SKM-1 (cell line): ENCODE data around the gene UBE2J2.

ENCODE experiments used
- DNase-seq: peaks from one replicate; lab custom pipeline; 2025; ENCODE audit not compliant: unreplicated experiment; lab: John Stamatoyannopoulos, UW

Gene UBE2J2

GRCh38 chr1:1229770-1230169 is 43.9 kb downstream of the UBE2J2 start:
- DNase-seq: no peak

GRCh38 chr1:1228596-1229321 is 44.9 kb downstream of the UBE2J2 start:
- no peak for DNase-seq

- no peak for DNase-seq
These were observed 45.5 kb downstream of the UBE2J2 start for GRCh38 chr1:1228187-1228586.

- no peak for DNase-seq
These were observed 46.3 kb downstream of the UBE2J2 start for GRCh38 chr1:1227386-1227785.

- DNase-seq: no peak
These were observed 46.9 kb downstream of the UBE2J2 start for GRCh38 chr1:1226566-1227362.

- DNase-seq: no peak
These were observed 47.7 kb downstream of the UBE2J2 start for GRCh38 chr1:1225913-1226312.

GRCh38 chr1:1225238-1225845 is 48.3 kb downstream of the UBE2J2 start:
- no peak for DNase-seq

GRCh38 chr1:1223891-1224290 is 49.8 kb downstream of the UBE2J2 start:
- DNase-seq: no peak

GRCh38 chr1:1223321-1223720 is 50.3 kb downstream of the UBE2J2 start:
- no peak for DNase-seq

- no peak for DNase-seq
These were observed 51.0 kb downstream of the UBE2J2 start for GRCh38 chr1:1222575-1223225.

- no peak for DNase-seq
These were observed 51.6 kb downstream of the UBE2J2 start for GRCh38 chr1:1221887-1222574.

- DNase-seq: no peak
These were observed 53.5 kb downstream of the UBE2J2 start for GRCh38 chr1:1220197-1220596.

GRCh38 chr1:1219341-1219740 is 54.3 kb downstream of the UBE2J2 start:
- no peak for DNase-seq

GRCh38 chr1:1218524-1219200 is 55.0 kb downstream of the UBE2J2 start:
- no peak for DNase-seq

- DNase-seq: no peak
These were observed 55.8 kb downstream of the UBE2J2 start for GRCh38 chr1:1217621-1218523.

- no peak for DNase-seq
These were observed 56.7 kb downstream of the UBE2J2 start for GRCh38 chr1:1216770-1217620.

GRCh38 chr1:1215881-1216605 is 57.6 kb downstream of the UBE2J2 start:
- no peak for DNase-seq
